Endodermal cell (in vitro differentiated cells): Measurements from ENCODE around the gene MAFB. TPM values are rescaled to one million over a fixed set of nuclear protein-coding genes. Genes with fewer than 3 reads are reported as not detected.

ENCODE experiments used
- DNase-seq: peaks from one replicate; pipeline ENCODE4 v3.0.0-alpha.2; 2017
- H3K27ac ChIP-seq: 2 replicates; pipeline ENCODE4 v1.5.1; 2013; ENCODE audit warnings: mild to moderate bottlenecking, low read depth, low read length, moderate library complexity
- H3K27me3 ChIP-seq: 2 replicates; pipeline ENCODE4 v1.6.1; 2013; ENCODE audit warnings: mild to moderate bottlenecking, low read length, moderate library complexity; ENCODE audit not compliant: insufficient read depth, control insufficient read depth, poor library complexity, severe bottlenecking
- H3K36me3 ChIP-seq: 2 replicates; pipeline ENCODE4 v1.7.0; 2013; ENCODE audit warnings: mild to moderate bottlenecking, low read length, moderate library complexity; ENCODE audit not compliant: control insufficient read depth, insufficient read depth
- H3K4me1 ChIP-seq: one replicate; pipeline ENCODE4 v1.7.0; 2013; ENCODE audit warnings: low read length; ENCODE audit not compliant: control insufficient read depth, insufficient read depth
- H3K4me3 ChIP-seq: 2 replicates; pipeline ENCODE4 v1.5.1; 2013; ENCODE audit warnings: mild to moderate bottlenecking, low read length, moderate library complexity
- H3K9ac ChIP-seq: 2 replicates; pipeline ENCODE4 v1.6.1; 2013; ENCODE audit warnings: mild to moderate bottlenecking, low read length, moderate library complexity; ENCODE audit not compliant: poor library complexity, severe bottlenecking; ENCODE audit errors: extremely low read depth
- H3K9me3 ChIP-seq: 2 replicates; pipeline ENCODE4 v1.6.1; 2013; ENCODE audit warnings: mild to moderate bottlenecking, low read length, moderate library complexity; ENCODE audit not compliant: control insufficient read depth
- H3K27ac Mint-ChIP-seq: 2 replicates; pipeline ENCODE4 v1.8.0; 2020; ENCODE audit warnings: mixed read lengths
- H3K27me3 Mint-ChIP-seq: 2 replicates; pipeline ENCODE4 v1.8.0; 2021; ENCODE audit warnings: mild to moderate bottlenecking, mixed read lengths; ENCODE audit not compliant: insufficient read depth
- H3K36me3 Mint-ChIP-seq: 2 replicates; pipeline ENCODE4 v1.8.0; 2020; ENCODE audit warnings: low read depth, mixed read lengths
- H3K4me1 Mint-ChIP-seq: 2 replicates; pipeline ENCODE4 v1.8.0; 2020; ENCODE audit warnings: mixed read lengths
- H3K4me3 Mint-ChIP-seq: 2 replicates; pipeline ENCODE4 v1.8.0; 2020; ENCODE audit warnings: mild to moderate bottlenecking, moderate library complexity, mixed read lengths
- H3K9me3 Mint-ChIP-seq: 2 replicates; pipeline ENCODE4 v1.8.0; 2020; ENCODE audit warnings: mild to moderate bottlenecking, mixed read lengths
- CTCF ChIP-seq: fragments of 200-600 bp; sonication (generic); conservative IDR thresholded peaks from 2 replicates; pipeline ENCODE4 v1.5.0; 2021; ENCODE audit warnings: antibody characterized with exemption, mild to moderate bottlenecking
- WGBS, 2 experiments: methylation state at CpG; one replicate each; pipeline versions ENCODE4 v1.1.5 to v1.1.7; 2013; ENCODE audit warnings: missing lambda C conversion rate in 2 of 2, mixed read lengths in 1 of 2; ENCODE audit not compliant: insufficient coverage in 1 of 2, insufficient read length in 1 of 2; 5-methylcytosine and 5-hydroxymethylcytosine counted together
- total RNA-seq, 2 donors: library from RNA; stranded (reverse); fragmentation: NEBNext Ultra II Directional in 1 of 2; extraction: Animal tissue kit (Norgen Biotek cat#: 25700) in 1 of 2; gene quantifications; 2 replicates in 1 of 2; 3 replicates in 1 of 2; pipeline ENCODE4 v1.2.1, GENCODE V29; 2021

MAFB gene
- total RNA-seq, 2 donors from 2014 or later, result 0.90 to 1.5 TPM

DNA sequence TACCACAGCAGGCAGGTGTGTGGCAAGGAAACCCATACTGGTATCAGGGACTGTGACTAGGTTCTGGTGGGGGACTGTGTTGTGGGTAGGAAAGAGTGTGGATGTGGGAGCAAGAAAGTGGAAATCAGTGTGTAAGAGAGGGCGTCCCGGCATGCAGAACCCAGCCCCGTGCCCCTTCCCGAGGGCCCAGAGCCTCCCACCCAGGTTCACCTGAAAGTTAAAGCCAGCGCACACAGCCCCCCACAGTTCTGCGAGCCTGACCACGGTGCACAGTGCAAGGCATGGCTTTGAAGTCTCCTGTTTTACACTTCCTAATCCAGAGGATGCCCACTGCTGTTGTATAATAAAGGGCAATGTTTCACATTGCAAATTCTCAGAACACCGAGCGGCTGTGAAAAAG lies 22.7 kb downstream of the MAFB start:
- Mint-ChIP-seq H3K36me3 (no peaks in the 10 kb centered on the region), H3K4me3 (no peak overlapping the region), H3K4me1 (no peaks in the 10 kb centered on the region), H3K9me3 (no peaks in the 10 kb centered on the region), H3K27ac (no peak overlapping the region), H3K27me3 (peaks cover 8% of the 10 kb centered on the region)
- H3K4me3 ChIP-seq, result no peak overlapping the region
- no peak for TF ChIP-seq CTCF
- H3K4me1 ChIP-seq, result no peaks in the 10 kb centered on the region
- H3K36me3 ChIP-seq, result no peaks in the 10 kb centered on the region
- WGBS, 2 experiments, result 82 to 94% methylated on average over 3 to 9 of the region's 9 CpGs
- H3K27me3 ChIP-seq, result no peaks in the 10 kb centered on the region
- H3K9ac ChIP-seq, result no peak overlapping the region
- H3K9me3 ChIP-seq, result no peaks in the 10 kb centered on the region
- H3K27ac ChIP-seq, result no peak overlapping the region
- peak; percentile 20 for DNase-seq

DNA sequence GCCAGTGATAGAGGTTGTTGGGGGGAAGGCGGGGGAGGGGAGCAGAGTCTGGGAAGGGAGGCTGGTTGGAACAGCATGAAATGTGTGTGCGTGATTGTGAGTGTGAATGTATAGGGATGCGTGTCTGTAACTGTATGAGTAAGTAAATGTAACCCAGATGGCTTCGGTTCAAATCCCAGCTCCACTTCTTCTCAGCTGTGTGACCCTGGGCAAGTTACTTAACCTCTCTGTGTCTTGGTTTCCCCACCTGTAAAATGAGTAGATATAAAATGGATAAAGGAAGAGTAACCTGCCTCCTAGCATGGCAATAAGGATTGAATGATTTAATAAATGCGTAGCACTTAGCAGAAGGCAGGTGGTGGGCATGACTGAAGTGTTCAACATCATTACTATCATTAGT lies 24.1 kb downstream of the MAFB start:
- Histone ChIP-seq H3K4me1 (no peaks in the 10 kb centered on the region), H3K27me3 (no peaks in the 10 kb centered on the region), H3K27ac (no peak overlapping the region), H3K4me3 (no peak overlapping the region), H3K36me3 (no peaks in the 10 kb centered on the region), H3K9ac (no peak overlapping the region), H3K9me3 (no peaks in the 10 kb centered on the region)
- Mint-ChIP-seq H3K36me3 (no peaks in the 10 kb centered on the region), H3K4me3 (no peak overlapping the region), H3K27me3 (peaks cover 6% of the 10 kb centered on the region), H3K27ac (no peak overlapping the region), H3K9me3 (no peaks in the 10 kb centered on the region), H3K4me1 (no peaks in the 10 kb centered on the region)
- TF ChIP-seq CTCF, result no peak
- WGBS, 2 experiments, result 88 to 100% methylated on average over 2 to 5 of the region's 5 CpGs
- DNase-seq, result no peak

GRCh38 chr20:40663991-40664880 lies 24.8 kb downstream of the MAFB start:
- no peak overlapping the region for H3K4me3 ChIP-seq
- 51 to 85% methylated on average over 2 to 14 of the region's 14 CpGs for WGBS, 2 experiments
- DNase-seq, result peak; percentile 79
- H3K4me1 ChIP-seq, result no peaks in the 10 kb centered on the region
- no peak for TF ChIP-seq CTCF
- no peaks in the 10 kb centered on the region for H3K4me1 Mint-ChIP-seq
- no peaks in the 10 kb centered on the region for H3K36me3 ChIP-seq
- H3K27me3 ChIP-seq, result no peaks in the 10 kb centered on the region
- H3K9me3 Mint-ChIP-seq, result no peaks in the 10 kb centered on the region
- no peaks in the 10 kb centered on the region for H3K36me3 Mint-ChIP-seq
- no peak overlapping the region for H3K4me3 Mint-ChIP-seq
- H3K9ac ChIP-seq, result no peak overlapping the region
- no peak overlapping the region for H3K27ac Mint-ChIP-seq
- no peak overlapping the region for H3K27ac ChIP-seq
- no peaks in the 10 kb centered on the region for H3K9me3 ChIP-seq
- H3K27me3 Mint-ChIP-seq, result peaks cover 10% of the 10 kb centered on the region
